Nephron progenitor cell (in vitro differentiated cells): ENCODE measurements around the gene KLHL36.

Experiments used
- DNase-seq: peaks from one replicate; pipeline ENCODE4 v3.0.0; 2021
- H3K27ac Mint-ChIP-seq: 2 replicates; pipeline ENCODE4 v1.8.0; 2021; ENCODE audit warnings: mild to moderate bottlenecking, moderate library complexity, mixed read lengths
- H3K27me3 Mint-ChIP-seq: 2 replicates; pipeline ENCODE4 v1.8.0; 2021; ENCODE audit warnings: mild to moderate bottlenecking, low read depth, mixed read lengths; ENCODE audit not compliant: poor library complexity
- H3K36me3 Mint-ChIP-seq: 2 replicates; pipeline ENCODE4 v1.8.0; 2021; ENCODE audit warnings: low read depth, mixed read lengths
- H3K4me1 Mint-ChIP-seq: 2 replicates; pipeline ENCODE4 v1.8.0; 2021; ENCODE audit warnings: mixed read lengths
- H3K4me3 Mint-ChIP-seq: 2 replicates; pipeline ENCODE4 v1.8.0; 2021; ENCODE audit warnings: mild to moderate bottlenecking, moderate library complexity, mixed read lengths
- H3K9me3 Mint-ChIP-seq: 2 replicates; pipeline ENCODE4 v1.8.0; 2021; ENCODE audit warnings: mild to moderate bottlenecking, moderate library complexity, mixed read lengths
- TF ChIP-seq, protein P1 (sequence below): fragments of 200-600 bp; sonication (generic); IDR thresholded peaks from 2 replicates; pipeline ENCODE4 v1.5.0; 2021; ENCODE audit warnings: antibody characterized with exemption

The KLHL36 gene

GRCh38 chr16:84675423-84675822 lies 27.1 kb downstream of the KLHL36 start:
- H3K36me3 Mint-ChIP-seq, result no peaks in the 10 kb centered on the region
- no peaks in the 10 kb centered on the region for H3K9me3 Mint-ChIP-seq
- no peak overlapping the region for H3K4me3 Mint-ChIP-seq
- no peak overlapping the region for H3K27ac Mint-ChIP-seq
- H3K4me1 Mint-ChIP-seq, result peaks cover 12% of the 10 kb centered on the region
- TF ChIP-seq, protein P1, sequence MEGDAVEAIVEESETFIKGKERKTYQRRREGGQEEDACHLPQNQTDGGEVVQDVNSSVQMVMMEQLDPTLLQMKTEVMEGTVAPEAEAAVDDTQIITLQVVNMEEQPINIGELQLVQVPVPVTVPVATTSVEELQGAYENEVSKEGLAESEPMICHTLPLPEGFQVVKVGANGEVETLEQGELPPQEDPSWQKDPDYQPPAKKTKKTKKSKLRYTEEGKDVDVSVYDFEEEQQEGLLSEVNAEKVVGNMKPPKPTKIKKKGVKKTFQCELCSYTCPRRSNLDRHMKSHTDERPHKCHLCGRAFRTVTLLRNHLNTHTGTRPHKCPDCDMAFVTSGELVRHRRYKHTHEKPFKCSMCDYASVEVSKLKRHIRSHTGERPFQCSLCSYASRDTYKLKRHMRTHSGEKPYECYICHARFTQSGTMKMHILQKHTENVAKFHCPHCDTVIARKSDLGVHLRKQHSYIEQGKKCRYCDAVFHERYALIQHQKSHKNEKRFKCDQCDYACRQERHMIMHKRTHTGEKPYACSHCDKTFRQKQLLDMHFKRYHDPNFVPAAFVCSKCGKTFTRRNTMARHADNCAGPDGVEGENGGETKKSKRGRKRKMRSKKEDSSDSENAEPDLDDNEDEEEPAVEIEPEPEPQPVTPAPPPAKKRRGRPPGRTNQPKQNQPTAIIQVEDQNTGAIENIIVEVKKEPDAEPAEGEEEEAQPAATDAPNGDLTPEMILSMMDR, result no peak
- DNase-seq, result no peak
- peaks cover 18% of the 10 kb centered on the region for H3K27me3 Mint-ChIP-seq

GRCh38 chr16:84675884-84676283 lies 27.6 kb downstream of the KLHL36 start:
- peaks cover 19% of the 10 kb centered on the region for H3K27me3 Mint-ChIP-seq
- H3K36me3 Mint-ChIP-seq, result no peaks in the 10 kb centered on the region
- TF ChIP-seq, protein P1, result no peak
- no peaks in the 10 kb centered on the region for H3K9me3 Mint-ChIP-seq
- H3K27ac Mint-ChIP-seq, result no peak overlapping the region
- DNase-seq, result no peak
- H3K4me1 Mint-ChIP-seq, result peaks cover 12% of the 10 kb centered on the region
- no peak overlapping the region for H3K4me3 Mint-ChIP-seq

- H3K9me3 Mint-ChIP-seq, result no peaks in the 10 kb centered on the region
- H3K4me3 Mint-ChIP-seq, result no peak overlapping the region
- TF ChIP-seq, protein P1, result no peak
- H3K36me3 Mint-ChIP-seq, result no peaks in the 10 kb centered on the region
- DNase-seq, result no peak
- peaks cover 12% of the 10 kb centered on the region for H3K4me1 Mint-ChIP-seq
- no peak overlapping the region for H3K27ac Mint-ChIP-seq
- peaks cover 13% of the 10 kb centered on the region for H3K27me3 Mint-ChIP-seq
Measured at GRCh38 chr16:84677017-84677803, 28.9 kb downstream of the KLHL36 start.

- Mint-ChIP-seq H3K27me3 (peaks cover 10% of the 10 kb centered on the region), H3K27ac (no peak overlapping the region), H3K4me3 (no peak overlapping the region), H3K4me1 (peaks cover 12% of the 10 kb centered on the region), H3K36me3 (no peaks in the 10 kb centered on the region), H3K9me3 (no peaks in the 10 kb centered on the region)
- no peak for DNase-seq
- TF ChIP-seq, protein P1, result no peak
Measured at GRCh38 chr16:84677849-84678248, 29.5 kb downstream of the KLHL36 start.

DNA sequence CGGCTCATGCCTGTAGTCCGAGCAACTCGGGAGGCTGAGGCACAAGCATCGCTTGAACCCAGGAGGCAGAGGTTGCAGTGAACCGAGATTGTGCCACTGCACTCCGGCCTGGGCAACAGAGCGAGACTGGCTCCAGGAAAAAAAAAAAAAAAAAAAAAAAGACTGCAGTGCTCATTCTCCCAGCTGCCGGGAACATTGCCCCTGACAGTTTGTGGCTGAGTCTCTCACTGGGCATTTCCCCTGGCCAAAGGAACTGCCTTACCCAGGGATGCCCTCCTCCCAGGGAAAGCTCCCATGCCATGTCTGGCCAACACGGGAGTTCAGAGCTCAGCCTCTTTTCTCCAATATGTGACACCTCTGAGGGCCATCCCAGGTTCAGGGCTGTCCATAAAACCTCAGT lies 30.2 kb downstream of the KLHL36 start:
- H3K27ac Mint-ChIP-seq, result no peak overlapping the region
- TF ChIP-seq, protein P1, result no peak
- H3K27me3 Mint-ChIP-seq, result peaks cover 16% of the 10 kb centered on the region
- no peaks in the 10 kb centered on the region for H3K9me3 Mint-ChIP-seq
- H3K4me1 Mint-ChIP-seq, result peaks cover 12% of the 10 kb centered on the region
- no peak for DNase-seq
- no peaks in the 10 kb centered on the region for H3K36me3 Mint-ChIP-seq
- no peak overlapping the region for H3K4me3 Mint-ChIP-seq
